IMR-90 (cell line): ENCODE data around the gene PATJ.

Experiments
- BHLHE40 ChIP-seq: fragments of 150-350 bp; IDR thresholded peaks from 2 replicates; pipeline ENCODE4 v1.6.1; 2016; ENCODE audit warnings: mild to moderate bottlenecking, low read depth, low read length
- CEBPB ChIP-seq: IDR thresholded peaks from 2 replicates; pipeline ENCODE4 v1.6.1; 2012; ENCODE audit warnings: low read depth, low read length, improper control_type of control experiment
- CHD1 ChIP-seq: IDR thresholded peaks from 2 replicates; pipeline ENCODE4 v1.6.1; 2012; ENCODE audit warnings: low read depth, low read length, improper control_type of control experiment
- CTCF ChIP-seq: conservative IDR thresholded peaks from 2 replicates; pipeline ENCODE4 v1.5.1; 2012; ENCODE audit warnings: mild to moderate bottlenecking, low read depth, low read length, improper control_type of control experiment
- FOS ChIP-seq: fragments of 150-350 bp; IDR thresholded peaks from 2 replicates; pipeline ENCODE4 v1.6.1; 2016; ENCODE audit warnings: low read depth, low read length
- MAFK ChIP-seq: IDR thresholded peaks from 2 replicates; pipeline ENCODE4 v1.6.1; 2012; ENCODE audit warnings: low read depth, low read length, improper control_type of control experiment
- POLR2A ChIP-seq: IDR thresholded peaks from 2 replicates; pipeline ENCODE4 v1.6.1; 2012; ENCODE audit warnings: mild to moderate bottlenecking, low read depth, low read length
- RAD21 ChIP-seq: IDR thresholded peaks from 2 replicates; pipeline ENCODE4 v1.6.1; 2012; ENCODE audit warnings: low read length, improper control_type of control experiment
- RFX5 ChIP-seq: IDR thresholded peaks from 2 replicates; pipeline ENCODE4 v1.8.0; 2012; ENCODE audit warnings: low read depth, mild to moderate bottlenecking, low read length, moderate library complexity
- SMC3 ChIP-seq: fragments of 150-350 bp; IDR thresholded peaks from 2 replicates; pipeline ENCODE4 v1.6.1; 2016; ENCODE audit warnings: low read depth, mild to moderate bottlenecking, antibody characterized with exemption, low read length, moderate library complexity

- no peak for TF ChIP-seq CEBPB
- no peak for TF ChIP-seq CTCF
- TF ChIP-seq SMC3, result no peak
- no peak for TF ChIP-seq RFX5
- TF ChIP-seq POLR2A, result no peak
- no peak for TF ChIP-seq FOS
- no peak for TF ChIP-seq CHD1
- TF ChIP-seq MAFK, result no peak
- no peak for TF ChIP-seq RAD21
- no peak for TF ChIP-seq BHLHE40
Observed at GRCh38 chr1:61914823-61915482, 172.7 kb downstream of the PATJ start.
